Suprapubic skin (tissue), 3 donors: ENCODE results near the gene APCDD1.

Experiments used
- CTCF ChIP-seq, 2 donors: fragments of 200-600 bp in 1 of 2; fragments of 450-650 bp in 1 of 2; sonication (generic) in 1 of 2; IDR thresholded peaks; one replicate each; pipeline ENCODE4 v1.5.1; 2016 to 2019; ENCODE audit warnings: antibody characterized with exemption in 2 of 2, mild to moderate bottlenecking in 1 of 2, moderate library complexity in 1 of 2
- POLR2AphosphoS5 ChIP-seq, 3 donors: sonication (generic); formaldehyde crosslinking; IDR thresholded peaks; one replicate each; pipeline ENCODE4 v1.6.1; 2017; ENCODE audit warnings: antibody characterized with exemption in 3 of 3

GRCh38 chr18:10465174-10465939 is 10.9 kb downstream of the APCDD1 start:
- no peak for TF ChIP-seq POLR2AphosphoS5 (IDR thresholded peaks at IDR 0.05)
- no peak for TF ChIP-seq CTCF (IDR thresholded peaks at IDR 0.05)
